GM19468 (cell line): ENCODE data around the gene PALMD.

Source experiments
- ATAC-seq: cut with Tn5 transposase; IDR thresholded peaks from one replicate; pipeline ENCODE4 v1.9.1; 2021; ENCODE audit warnings: mild to moderate bottlenecking, moderate library complexity, moderate number of reproducible peaks; ENCODE audit not compliant: unreplicated experiment; ENCODE audit errors: extremely low read depth

PALMD gene

GRCh38 chr1:99657213-99658030 lies 11.5 kb downstream of the PALMD start:
- ATAC-seq = no peak

- ATAC-seq = no peak
These were observed 12.0 kb downstream of the PALMD start for GRCh38 chr1:99658031-99658290.

GRCh38 chr1:99659755-99660210 lies 13.9 kb downstream of the PALMD start:
- ATAC-seq = no peak

GRCh38 chr1:99660496-99660895 lies 14.6 kb downstream of the PALMD start:
- no peak for ATAC-seq

- ATAC-seq = no peak
These were observed 15.9 kb downstream of the PALMD start for GRCh38 chr1:99661780-99662179.

GRCh38 chr1:99662539-99663080 lies 16.7 kb downstream of the PALMD start:
- no peak for ATAC-seq

- no peak for ATAC-seq
These were observed 17.6 kb downstream of the PALMD start for GRCh38 chr1:99663501-99663900.

GRCh38 chr1:99665212-99665611 lies 19.3 kb downstream of the PALMD start:
- ATAC-seq = no peak

- ATAC-seq = no peak
These were observed 23.5 kb downstream of the PALMD start for GRCh38 chr1:99669376-99669775.

- ATAC-seq = no peak
These were observed 23.9 kb downstream of the PALMD start for GRCh38 chr1:99669821-99670220.

- no peak for ATAC-seq
These were observed 24.7 kb downstream of the PALMD start for GRCh38 chr1:99670583-99670982.

- ATAC-seq = no peak
These were observed 26.1 kb downstream of the PALMD start for GRCh38 chr1:99672038-99672437.

GRCh38 chr1:99672530-99673213 lies 26.8 kb downstream of the PALMD start:
- no peak for ATAC-seq

GRCh38 chr1:99673315-99673714 lies 27.4 kb downstream of the PALMD start:
- ATAC-seq = no peak

GRCh38 chr1:99674115-99675064 lies 28.5 kb downstream of the PALMD start:
- no peak for ATAC-seq

GRCh38 chr1:99675292-99675691 lies 29.4 kb downstream of the PALMD start:
- ATAC-seq = no peak

- no peak for ATAC-seq
These were observed 30.1 kb downstream of the PALMD start for GRCh38 chr1:99675994-99676393.

- ATAC-seq = no peak
These were observed 31.0 kb downstream of the PALMD start for GRCh38 chr1:99676876-99677275.

GRCh38 chr1:99677416-99677815 lies 31.5 kb downstream of the PALMD start:
- ATAC-seq = no peak

- no peak for ATAC-seq
These were observed 34.4 kb downstream of the PALMD start for GRCh38 chr1:99680270-99680669.
